ENCODE data around the gene KIF23.

DNA sequence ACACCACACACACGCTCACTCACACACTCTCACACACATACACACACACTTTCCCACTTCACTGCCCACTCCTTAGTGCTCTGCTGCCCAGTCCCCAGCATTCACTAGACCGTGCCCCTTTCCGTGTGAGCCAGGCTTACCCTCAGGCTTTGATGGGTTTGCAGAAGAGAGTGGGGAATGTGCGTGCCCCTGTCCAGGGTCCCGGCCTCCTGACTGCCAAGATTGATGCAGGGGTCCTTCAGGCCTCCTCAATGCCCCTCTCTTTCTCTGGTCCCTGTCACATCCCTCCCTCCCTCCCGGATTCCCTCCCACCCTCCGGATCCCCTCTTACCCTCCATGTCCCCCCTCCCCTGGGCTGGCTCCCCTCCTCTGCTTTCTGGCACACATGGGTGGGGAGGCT, 27.9 kb upstream of the KIF23 start:
- TF ChIP-seq, protein P1, sequence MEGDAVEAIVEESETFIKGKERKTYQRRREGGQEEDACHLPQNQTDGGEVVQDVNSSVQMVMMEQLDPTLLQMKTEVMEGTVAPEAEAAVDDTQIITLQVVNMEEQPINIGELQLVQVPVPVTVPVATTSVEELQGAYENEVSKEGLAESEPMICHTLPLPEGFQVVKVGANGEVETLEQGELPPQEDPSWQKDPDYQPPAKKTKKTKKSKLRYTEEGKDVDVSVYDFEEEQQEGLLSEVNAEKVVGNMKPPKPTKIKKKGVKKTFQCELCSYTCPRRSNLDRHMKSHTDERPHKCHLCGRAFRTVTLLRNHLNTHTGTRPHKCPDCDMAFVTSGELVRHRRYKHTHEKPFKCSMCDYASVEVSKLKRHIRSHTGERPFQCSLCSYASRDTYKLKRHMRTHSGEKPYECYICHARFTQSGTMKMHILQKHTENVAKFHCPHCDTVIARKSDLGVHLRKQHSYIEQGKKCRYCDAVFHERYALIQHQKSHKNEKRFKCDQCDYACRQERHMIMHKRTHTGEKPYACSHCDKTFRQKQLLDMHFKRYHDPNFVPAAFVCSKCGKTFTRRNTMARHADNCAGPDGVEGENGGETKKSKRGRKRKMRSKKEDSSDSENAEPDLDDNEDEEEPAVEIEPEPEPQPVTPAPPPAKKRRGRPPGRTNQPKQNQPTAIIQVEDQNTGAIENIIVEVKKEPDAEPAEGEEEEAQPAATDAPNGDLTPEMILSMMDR (conservative IDR thresholded peaks at IDR 0.05; ENCODE audit: low read depth, low read length) = no peak
- TF ChIP-seq MAFK (IDR thresholded peaks at IDR 0.05; ENCODE audit: low read depth, low read length) (no peak), RAD21 (IDR thresholded peaks at IDR 0.05; ENCODE audit: low read length) (no peak), MXI1 (IDR thresholded peaks at IDR 0.05; ENCODE audit: borderline replicate concordance, low read depth, low read length) (no peak)
- TF ChIP-seq, protein P2, sequence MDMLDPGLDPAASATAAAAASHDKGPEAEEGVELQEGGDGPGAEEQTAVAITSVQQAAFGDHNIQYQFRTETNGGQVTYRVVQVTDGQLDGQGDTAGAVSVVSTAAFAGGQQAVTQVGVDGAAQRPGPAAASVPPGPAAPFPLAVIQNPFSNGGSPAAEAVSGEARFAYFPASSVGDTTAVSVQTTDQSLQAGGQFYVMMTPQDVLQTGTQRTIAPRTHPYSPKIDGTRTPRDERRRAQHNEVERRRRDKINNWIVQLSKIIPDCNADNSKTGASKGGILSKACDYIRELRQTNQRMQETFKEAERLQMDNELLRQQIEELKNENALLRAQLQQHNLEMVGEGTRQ (IDR thresholded peaks at IDR 0.05; ENCODE audit: low read depth, low read length) = no peak

Measured in IMR-90 (cell line).